HEK293T (cell line): Measurements from ENCODE around the gene IBA57.

Source experiments
- ARNT ChIP-seq: fragments of 450-650 bp; IDR thresholded peaks from 2 replicates; pipeline ENCODE4 v1.6.1; 2017; ENCODE audit warnings: mild to moderate bottlenecking
- BHLHE40 ChIP-seq: fragments of 450-650 bp; IDR thresholded peaks from 2 replicates; pipeline ENCODE4 v1.6.1; 2016; ENCODE audit warnings: mild to moderate bottlenecking, moderate library complexity, borderline replicate concordance
- CTBP1 ChIP-seq: fragments of 450-650 bp; IDR thresholded peaks from 2 replicates; pipeline ENCODE4 v1.6.1; 2016; ENCODE audit warnings: borderline replicate concordance
- ELF4 ChIP-seq: fragments of 450-650 bp; IDR thresholded peaks from 2 replicates; pipeline ENCODE4 v1.6.1; 2017; ENCODE audit warnings: antibody characterized with exemption
- FOXA1 ChIP-seq: fragments of 450-650 bp; IDR thresholded peaks from 2 replicates; pipeline ENCODE4 v1.6.1; 2016; ENCODE audit warnings: mild to moderate bottlenecking
- FOXK2 ChIP-seq: fragments of 450-650 bp; IDR thresholded peaks from 2 replicates; pipeline ENCODE4 v1.6.1; 2016; ENCODE audit warnings: mild to moderate bottlenecking
- FOXM1 ChIP-seq: fragments of 450-650 bp; IDR thresholded peaks from 2 replicates; pipeline ENCODE4 v1.6.1; 2017; ENCODE audit warnings: mild to moderate bottlenecking, borderline replicate concordance
- HDGF ChIP-seq: fragments of 450-650 bp; IDR thresholded peaks from 2 replicates; pipeline ENCODE4 v1.6.1; 2017; ENCODE audit warnings: antibody characterized with exemption, borderline replicate concordance
- LEF1 ChIP-seq: fragments of 450-650 bp; IDR thresholded peaks from 2 replicates; pipeline ENCODE4 v1.6.1; 2017; ENCODE audit warnings: mild to moderate bottlenecking, borderline replicate concordance
- NFRKB ChIP-seq: fragments of 450-650 bp; IDR thresholded peaks from 2 replicates; pipeline ENCODE4 v1.6.1; 2016; ENCODE audit warnings: mild to moderate bottlenecking, moderate library complexity
- SP1 ChIP-seq: fragments of 450-650 bp; IDR thresholded peaks from 2 replicates; pipeline ENCODE4 v1.6.1; 2017
- SUZ12 ChIP-seq: fragments of 450-650 bp; IDR thresholded peaks from 2 replicates; pipeline ENCODE4 v1.6.1; 2016; ENCODE audit warnings: mild to moderate bottlenecking
- TARDBP ChIP-seq: fragments of 450-650 bp; IDR thresholded peaks from 2 replicates; pipeline ENCODE4 v1.6.1; 2016
- ZNF384 ChIP-seq: fragments of 450-650 bp; IDR thresholded peaks from 2 replicates; pipeline ENCODE4 v1.6.1; 2016

DNA sequence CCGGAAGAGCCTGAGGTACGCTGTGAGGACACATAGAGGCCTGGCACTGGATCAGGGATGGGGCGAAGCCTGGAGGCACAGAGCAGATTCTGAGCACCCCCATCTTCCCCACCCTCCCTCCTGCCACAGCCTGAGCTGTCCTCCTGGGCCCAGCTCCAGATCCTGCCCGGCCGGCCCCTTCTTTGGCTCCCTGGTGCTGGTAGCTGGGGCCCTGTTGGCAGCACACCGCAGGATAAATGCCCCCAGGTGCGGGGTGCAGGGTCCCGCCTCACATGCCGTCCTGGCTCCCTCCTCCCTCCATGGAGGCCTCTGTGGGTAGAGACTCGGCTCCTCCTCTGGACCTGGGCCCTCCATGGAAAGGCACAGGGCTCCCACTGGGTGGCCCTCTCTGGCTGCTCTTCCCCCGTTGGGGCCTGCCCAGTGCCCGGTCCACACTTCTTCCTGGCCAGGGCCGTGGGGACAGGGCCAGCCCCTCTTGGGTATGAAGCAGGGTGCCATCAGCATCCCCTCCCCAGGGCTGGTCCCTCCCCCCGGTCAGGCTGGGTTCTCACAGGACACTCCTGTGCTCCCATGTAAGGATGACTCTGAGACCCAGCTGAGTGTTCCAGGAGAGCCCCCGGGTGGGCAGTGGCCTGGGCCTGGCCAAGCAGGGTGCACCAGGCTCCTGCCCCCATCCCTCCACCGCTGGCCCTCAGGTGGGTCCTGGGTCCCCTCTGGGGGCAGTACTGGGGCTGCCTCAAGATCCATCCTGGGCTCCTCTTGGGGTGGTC lies 41.2 kb downstream of the IBA57 start:
- TF ChIP-seq FOXK2 (no peak), SUZ12 (no peak), FOXM1 (no peak), ARNT (no peak), FOXA1 (no peak), BHLHE40 (no peak), HDGF (no peak), TARDBP (no peak), ELF4 (no peak), NFRKB (no peak), LEF1 (no peak), CTBP1 (no peak), SP1 (no peak), ZNF384 (no peak)
